SK-N-SH treated with all-trans-retinoic acid at 6 μM for 48 hours (cell line): ENCODE measurements around the gene PZP.

Experiments
- ATAC-seq: fragments of 200-7000 bp; cut with Tn5 transposase; 3 replicates; pipeline ENCODE4 v1.9.1; 2020; ENCODE audit warnings: mild to moderate bottlenecking, moderate library complexity
- BACH2 ChIP-seq: fragments of 250-450 bp; sonication (Bioruptor Pico); IDR thresholded peaks from 2 replicates; pipeline ENCODE4 v1.9.0; 2021; ENCODE audit warnings: mild to moderate bottlenecking, borderline replicate concordance
- CREB5 ChIP-seq: fragments of 250-450 bp; sonication (Bioruptor Pico); IDR thresholded peaks from 2 replicates; pipeline ENCODE4 v1.5.1; 2020; ENCODE audit warnings: low read depth, mild to moderate bottlenecking, moderate library complexity
- CSDC2 ChIP-seq: fragments of 250-450 bp; sonication (Bioruptor Pico); IDR thresholded peaks from 2 replicates; pipeline ENCODE4 v1.5.0; 2020; ENCODE audit warnings: mild to moderate bottlenecking, moderate library complexity
- ESRRG ChIP-seq: fragments of 250-450 bp; sonication (Bioruptor Pico); IDR thresholded peaks from 2 replicates; pipeline ENCODE4 v1.6.1; 2021; ENCODE audit warnings: mild to moderate bottlenecking
- GLIS3 ChIP-seq: fragments of 250-450 bp; sonication (Bioruptor Pico); IDR thresholded peaks from 2 replicates; pipeline ENCODE4 v1.5.0; 2020; ENCODE audit warnings: mild to moderate bottlenecking, moderate library complexity
- ISL1 ChIP-seq: fragments of 250-450 bp; sonication (Bioruptor Pico); IDR thresholded peaks from 2 replicates; pipeline ENCODE4 v2.1.2; 2022; ENCODE audit warnings: mild to moderate bottlenecking, moderate library complexity
- OSR1 ChIP-seq: fragments of 250-450 bp; sonication (Bioruptor Pico); IDR thresholded peaks from 2 replicates; pipeline ENCODE4 v1.8.0; 2022; ENCODE audit warnings: moderate library complexity, mild to moderate bottlenecking, inconsistent platforms
- PPARA ChIP-seq: fragments of 250-450 bp; sonication (Bioruptor Pico); IDR thresholded peaks from 2 replicates; pipeline ENCODE4 v1.5.0; 2020; ENCODE audit warnings: mild to moderate bottlenecking, borderline replicate concordance
- RARB ChIP-seq: fragments of 250-450 bp; sonication (Bioruptor Pico); IDR thresholded peaks from 2 replicates; pipeline ENCODE4 v1.8.0; 2021; ENCODE audit warnings: mild to moderate bottlenecking, moderate library complexity
- TCF4 ChIP-seq: fragments of 250-450 bp; sonication (Bioruptor Pico); IDR thresholded peaks from 2 replicates; pipeline ENCODE4 v1.8.0; 2021; ENCODE audit warnings: mild to moderate bottlenecking, moderate library complexity, borderline replicate concordance
- TOX ChIP-seq: fragments of 250-450 bp; sonication (Bioruptor Pico); IDR thresholded peaks from 2 replicates; pipeline ENCODE4 v1.8.0; 2021; ENCODE audit warnings: mild to moderate bottlenecking, moderate library complexity, borderline replicate concordance
- TSHZ2 ChIP-seq: fragments of 250-450 bp; sonication (Bioruptor Pico); IDR thresholded peaks from 2 replicates; pipeline ENCODE4 v1.5.0; 2020; ENCODE audit warnings: mild to moderate bottlenecking, moderate library complexity
- ZC3H10 ChIP-seq: fragments of 250-450 bp; sonication (Bioruptor Pico); IDR thresholded peaks from 2 replicates; pipeline ENCODE4 v1.5.1; 2021; ENCODE audit warnings: mild to moderate bottlenecking, moderate library complexity
- ZFP3 ChIP-seq: fragments of 250-450 bp; sonication (Bioruptor Pico); IDR thresholded peaks from 2 replicates; pipeline ENCODE4 v1.5.0; 2020; ENCODE audit warnings: mild to moderate bottlenecking, moderate library complexity
- ZFP30 ChIP-seq: fragments of 450-650 bp; formaldehyde crosslinking; IDR thresholded peaks from 2 replicates; pipeline ENCODE4 v1.5.0; 2022; ENCODE audit warnings: mild to moderate bottlenecking, moderate library complexity
- ZNF565 ChIP-seq: fragments of 450-650 bp; formaldehyde crosslinking; conservative IDR thresholded peaks from 2 replicates; pipeline ENCODE4 v1.5.0; 2020; ENCODE audit warnings: low read depth, mild to moderate bottlenecking, moderate library complexity
- ZNF70 ChIP-seq: fragments of 450-650 bp; formaldehyde crosslinking; IDR thresholded peaks from 2 replicates; pipeline ENCODE4 v1.5.0; 2020; ENCODE audit warnings: mild to moderate bottlenecking, moderate library complexity
- ZNF8 ChIP-seq: fragments of 450-650 bp; formaldehyde crosslinking; IDR thresholded peaks from 2 replicates; pipeline ENCODE4 v1.5.0; 2020; ENCODE audit warnings: mild to moderate bottlenecking, moderate library complexity
- TF ChIP-seq, protein P1 (sequence below): fragments of 250-450 bp; sonication (Bioruptor Pico); IDR thresholded peaks from 2 replicates; pipeline ENCODE4 v1.8.0; 2020; ENCODE audit warnings: mild to moderate bottlenecking, moderate library complexity, borderline replicate concordance

Gene PZP

GRCh38 chr12:9208229-9208628 is at the start of gene PZP:
Gene PZP, minus strand, starts transcription at chr12:9208395. Its CDS starts 54 bp downstream, at chr12:9208341.
- ATAC-seq, result no peak
- no peak for TF ChIP-seq ZNF8 (CRISPR knock-in tag)
- no peak for TF ChIP-seq GLIS3 (CRISPR knock-in tag)
- TF ChIP-seq TCF4 (CRISPR knock-in tag), result no peak
- no peak for TF ChIP-seq ESRRG (CRISPR knock-in tag)
- TF ChIP-seq OSR1 (CRISPR knock-in tag), result no peak
- no peak for TF ChIP-seq TSHZ2 (CRISPR knock-in tag)
- TF ChIP-seq CREB5 (CRISPR knock-in tag), result no peak
- TF ChIP-seq, all 23 proteins: peak for 0

GRCh38 chr12:9256758-9257405 is 48.7 kb upstream of the PZP start:
- TF ChIP-seq ZFP3, result no peak
- TF ChIP-seq, protein P1, sequence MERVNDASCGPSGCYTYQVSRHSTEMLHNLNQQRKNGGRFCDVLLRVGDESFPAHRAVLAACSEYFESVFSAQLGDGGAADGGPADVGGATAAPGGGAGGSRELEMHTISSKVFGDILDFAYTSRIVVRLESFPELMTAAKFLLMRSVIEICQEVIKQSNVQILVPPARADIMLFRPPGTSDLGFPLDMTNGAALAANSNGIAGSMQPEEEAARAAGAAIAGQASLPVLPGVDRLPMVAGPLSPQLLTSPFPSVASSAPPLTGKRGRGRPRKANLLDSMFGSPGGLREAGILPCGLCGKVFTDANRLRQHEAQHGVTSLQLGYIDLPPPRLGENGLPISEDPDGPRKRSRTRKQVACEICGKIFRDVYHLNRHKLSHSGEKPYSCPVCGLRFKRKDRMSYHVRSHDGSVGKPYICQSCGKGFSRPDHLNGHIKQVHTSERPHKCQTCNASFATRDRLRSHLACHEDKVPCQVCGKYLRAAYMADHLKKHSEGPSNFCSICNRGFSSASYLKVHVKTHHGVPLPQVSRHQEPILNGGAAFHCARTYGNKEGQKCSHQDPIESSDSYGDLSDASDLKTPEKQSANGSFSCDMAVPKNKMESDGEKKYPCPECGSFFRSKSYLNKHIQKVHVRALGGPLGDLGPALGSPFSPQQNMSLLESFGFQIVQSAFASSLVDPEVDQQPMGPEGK (CRISPR knock-in tag), result no peak
- no peak for TF ChIP-seq CREB5 (CRISPR knock-in tag)

DNA sequence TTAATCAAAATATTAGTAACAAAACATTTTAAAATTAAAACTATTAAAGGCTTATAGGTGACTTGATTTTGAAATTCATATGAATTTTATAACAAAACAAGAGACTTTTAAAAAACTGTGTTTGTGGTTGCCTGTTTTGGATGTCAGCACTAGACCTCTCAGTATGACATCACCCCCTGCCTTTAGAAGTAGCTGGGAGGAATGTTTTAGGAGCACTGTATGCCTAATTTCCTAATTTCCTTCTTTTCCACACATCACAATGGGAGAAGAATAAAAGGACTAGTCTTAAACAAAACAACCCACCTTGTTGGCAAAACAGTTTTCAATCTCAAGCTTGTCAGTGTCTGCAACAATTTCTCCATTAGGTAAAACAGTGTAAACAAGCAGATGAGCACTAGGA is 48.1 kb upstream of the PZP start:
- ATAC-seq, result no peak
- TF ChIP-seq ZFP3 (no peak), ZNF8 (CRISPR knock-in tag) (no peak), CREB5 (CRISPR knock-in tag) (no peak), ISL1 (no peak), CSDC2 (no peak), RARB (CRISPR knock-in tag) (no peak), ZFP30 (CRISPR knock-in tag) (no peak), TOX (CRISPR knock-in tag) (no peak), ZNF70 (no peak), TCF4 (CRISPR knock-in tag) (no peak), ESRRG (CRISPR knock-in tag) (no peak), TSHZ2 (CRISPR knock-in tag) (no peak), PPARA (CRISPR knock-in tag) (no peak), ZC3H10 (CRISPR knock-in tag) (no peak), ZNF565 (no peak), BACH2 (no peak), OSR1 (CRISPR knock-in tag) (no peak)

More at GRCh38 chr12:9256758-9257405, 48.7 kb upstream of the PZP start:
- ATAC-seq, result no peak
